GM18526 (cell line): ENCODE results near the gene VAV2.

Source experiments
- POLR2A ChIP-seq: IDR thresholded peaks from 3 replicates; pipeline ENCODE4 v1.6.1; 2011; ENCODE audit not compliant: insufficient read length; ENCODE audit errors: extremely low read depth

Gene VAV2

DNA sequence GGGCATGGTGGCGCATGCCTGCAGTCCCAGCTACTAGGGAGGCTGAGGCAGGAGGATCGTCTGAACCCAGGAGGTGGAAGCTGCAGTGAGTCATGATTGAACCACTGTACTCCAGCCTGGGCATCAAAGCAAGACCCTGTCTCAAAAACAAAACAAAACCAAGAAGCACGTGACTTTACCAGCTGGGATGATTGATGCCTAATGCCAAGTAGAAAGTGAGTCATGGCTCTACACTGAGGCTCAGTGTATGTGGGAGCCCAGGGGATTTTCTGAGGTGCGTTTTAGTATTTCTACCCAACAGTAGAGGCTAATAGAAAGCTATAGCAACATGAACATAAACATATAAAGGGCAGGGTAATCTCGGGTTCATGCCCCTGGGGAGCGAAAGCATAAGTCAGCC is 19.3 kb upstream of the VAV2 start:
- TF ChIP-seq POLR2A, result no peak

GRCh38 chr9:134010310-134011173 is 18.4 kb upstream of the VAV2 start:
- no peak for TF ChIP-seq POLR2A

DNA sequence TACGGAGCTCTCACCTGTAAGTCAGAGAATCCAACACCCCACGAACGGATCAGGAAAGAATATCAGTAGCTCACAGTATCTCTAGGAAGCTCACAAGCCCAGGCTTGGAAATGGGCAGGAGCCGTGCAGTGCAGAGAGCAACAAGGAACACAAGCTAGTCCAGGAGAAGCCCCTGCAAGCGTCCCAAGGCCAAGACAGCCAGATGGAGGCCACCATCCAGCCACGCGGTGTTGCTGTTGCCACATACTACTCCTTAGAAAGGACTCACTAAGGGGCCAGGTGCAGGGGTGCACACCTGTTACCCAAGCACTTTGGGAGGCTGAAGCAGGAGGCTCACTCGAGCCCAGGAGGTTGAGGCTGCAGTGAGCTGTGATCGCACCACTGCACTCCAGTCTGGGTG is 15.4 kb upstream of the VAV2 start:
- TF ChIP-seq POLR2A, result no peak

- TF ChIP-seq POLR2A, result no peak
These were observed 15.0 kb upstream of the VAV2 start for GRCh38 chr9:134007150-134007549.

GRCh38 chr9:134005381-134005780 is 13.3 kb upstream of the VAV2 start:
- no peak for TF ChIP-seq POLR2A

DNA sequence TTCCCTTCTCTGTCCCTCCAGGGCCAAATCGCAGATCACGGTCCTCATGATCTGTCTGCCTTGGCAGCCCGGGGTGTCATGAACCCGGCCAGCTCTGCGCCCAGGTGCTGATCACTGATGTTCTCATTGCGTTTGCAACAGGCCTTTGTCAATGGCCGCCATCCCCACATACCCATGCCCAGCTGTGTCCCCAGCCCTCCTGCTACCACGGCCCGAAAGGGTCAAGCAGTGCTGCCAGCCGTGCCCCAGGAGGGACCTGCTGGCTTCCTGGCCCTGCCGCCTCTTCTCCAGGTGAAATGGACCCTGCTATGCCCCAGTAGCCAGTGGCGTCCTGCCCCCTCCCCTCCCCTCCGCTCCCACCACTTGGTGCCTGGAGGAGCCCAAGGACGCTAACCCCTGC is 12.8 kb upstream of the VAV2 start:
- TF ChIP-seq POLR2A, result no peak

GRCh38 chr9:134004131-134004873 is 12.2 kb upstream of the VAV2 start:
- TF ChIP-seq POLR2A, result no peak

DNA sequence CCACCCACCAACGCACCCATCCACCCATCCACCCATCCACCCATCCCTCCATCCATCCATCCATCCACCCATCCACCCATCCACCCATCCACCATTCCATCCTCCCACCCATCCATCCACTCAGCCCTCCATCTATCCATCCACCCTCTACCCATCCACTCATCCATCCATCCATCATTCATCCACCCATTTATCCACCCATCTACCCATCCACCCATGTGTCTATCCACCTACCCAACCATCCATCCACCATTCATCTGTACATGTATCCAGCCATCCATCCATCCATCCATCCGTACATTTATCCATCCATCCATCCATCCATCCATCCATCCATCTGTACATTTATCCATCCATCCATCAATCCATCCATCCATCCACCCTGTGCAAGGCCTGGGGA is 11.1 kb upstream of the VAV2 start:
- no peak for TF ChIP-seq POLR2A

GRCh38 chr9:134002796-134003195 is 10.7 kb upstream of the VAV2 start:
- no peak for TF ChIP-seq POLR2A

DNA sequence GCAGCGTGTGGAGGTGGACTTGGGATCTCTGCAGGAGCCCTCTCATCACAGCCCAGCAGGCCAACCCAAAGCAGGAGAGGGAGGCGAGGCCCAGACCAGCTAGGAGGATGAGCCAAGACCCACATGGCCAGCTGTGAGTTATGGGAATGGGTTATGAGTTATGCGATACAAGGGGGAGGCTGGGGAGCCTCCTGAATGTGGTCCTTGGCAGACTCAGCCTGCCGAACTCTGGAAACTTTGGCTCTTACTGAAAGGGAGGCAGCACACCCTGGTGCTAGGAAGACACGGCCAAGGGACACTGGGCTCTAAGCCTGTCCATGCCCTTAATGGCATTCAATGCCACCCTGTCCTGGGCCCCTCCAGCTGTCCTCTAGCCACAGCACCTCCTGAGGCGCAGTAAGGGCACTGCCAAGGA is 7.7 kb upstream of the VAV2 start:
- TF ChIP-seq POLR2A, result no peak

DNA sequence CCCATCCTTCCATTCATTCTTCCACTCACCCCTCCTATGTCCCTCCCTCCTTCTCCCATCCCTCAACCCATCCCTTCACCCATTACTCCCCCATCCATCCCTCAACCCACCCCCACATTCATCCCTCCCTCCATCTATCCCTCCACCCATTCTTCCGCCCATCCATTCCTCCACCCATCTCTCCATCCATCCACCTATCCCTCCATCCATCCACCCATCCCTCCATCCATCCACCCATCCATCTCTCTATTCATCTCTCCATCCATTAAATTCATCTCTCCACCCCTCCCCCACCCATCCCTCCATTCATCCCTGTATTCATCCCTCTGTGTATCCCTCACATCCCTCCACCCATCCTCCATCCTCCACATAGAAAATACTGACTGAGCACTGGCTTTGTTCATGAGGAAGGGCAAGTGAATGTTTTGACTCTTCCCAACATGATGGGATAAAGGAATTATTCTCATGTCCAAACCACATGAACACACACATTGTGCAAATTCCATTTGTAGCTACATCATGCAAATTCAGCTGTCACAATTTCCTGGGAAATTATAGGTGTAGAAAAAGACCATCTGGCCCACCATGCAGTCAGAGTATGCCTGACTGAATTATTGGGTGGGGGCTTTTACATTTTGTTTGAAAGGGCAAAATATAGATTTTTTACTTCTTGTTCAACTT is 6.9 kb upstream of the VAV2 start:
- TF ChIP-seq POLR2A, result no peak

- no peak for TF ChIP-seq POLR2A
These were observed 5.5 kb upstream of the VAV2 start for GRCh38 chr9:133997584-133997983.

- TF ChIP-seq POLR2A, result no peak
These were observed 4.7 kb upstream of the VAV2 start for GRCh38 chr9:133996531-133997520.

DNA sequence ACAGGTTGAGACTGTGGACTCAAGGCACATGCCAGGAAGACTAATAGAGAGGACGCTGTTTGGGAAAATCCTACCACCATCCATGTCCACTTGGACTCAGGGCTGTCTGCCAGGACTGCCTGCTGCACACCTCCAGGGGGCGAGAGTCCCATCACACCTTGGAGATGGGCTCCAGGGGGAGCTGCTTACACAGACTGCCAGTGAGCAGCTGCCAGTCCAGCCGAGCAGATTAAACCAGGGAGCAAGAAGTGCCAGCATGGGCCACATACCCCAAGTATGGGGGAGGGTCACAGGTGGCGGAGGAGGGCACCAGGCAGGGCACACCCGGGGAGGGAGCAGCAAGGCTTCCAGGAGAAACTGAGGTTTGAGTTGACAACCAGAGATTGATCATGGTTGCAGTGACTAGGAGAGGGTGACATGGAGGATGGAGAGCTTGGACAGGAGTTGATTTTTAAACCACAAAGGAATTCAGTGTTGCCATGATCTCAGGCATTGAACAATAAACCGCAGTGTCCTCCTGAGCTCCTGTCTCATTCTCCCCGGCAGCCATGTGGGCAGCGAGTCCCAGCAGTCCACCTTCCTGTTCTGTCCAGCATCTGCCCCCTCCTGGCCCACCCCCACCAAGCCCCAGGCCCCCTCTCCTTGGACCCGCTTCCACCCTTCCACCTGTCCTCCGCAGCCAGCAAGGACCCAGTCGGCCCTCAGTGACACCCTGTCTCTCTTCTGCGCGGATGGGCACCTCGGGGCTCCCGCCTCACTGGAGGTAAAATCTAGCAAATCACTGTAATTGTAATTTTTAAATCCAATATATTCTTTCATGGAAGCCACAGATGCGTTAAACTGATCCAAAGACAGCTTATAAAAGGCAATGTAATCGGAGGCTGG is 3.1 kb upstream of the VAV2 start:
- no peak for TF ChIP-seq POLR2A
